ENCODE results near the gene ICAM5.
A peak's percentile ranks its signal among the peaks of the same experiment; 100 is the strongest.

ICAM5 gene

DNA sequence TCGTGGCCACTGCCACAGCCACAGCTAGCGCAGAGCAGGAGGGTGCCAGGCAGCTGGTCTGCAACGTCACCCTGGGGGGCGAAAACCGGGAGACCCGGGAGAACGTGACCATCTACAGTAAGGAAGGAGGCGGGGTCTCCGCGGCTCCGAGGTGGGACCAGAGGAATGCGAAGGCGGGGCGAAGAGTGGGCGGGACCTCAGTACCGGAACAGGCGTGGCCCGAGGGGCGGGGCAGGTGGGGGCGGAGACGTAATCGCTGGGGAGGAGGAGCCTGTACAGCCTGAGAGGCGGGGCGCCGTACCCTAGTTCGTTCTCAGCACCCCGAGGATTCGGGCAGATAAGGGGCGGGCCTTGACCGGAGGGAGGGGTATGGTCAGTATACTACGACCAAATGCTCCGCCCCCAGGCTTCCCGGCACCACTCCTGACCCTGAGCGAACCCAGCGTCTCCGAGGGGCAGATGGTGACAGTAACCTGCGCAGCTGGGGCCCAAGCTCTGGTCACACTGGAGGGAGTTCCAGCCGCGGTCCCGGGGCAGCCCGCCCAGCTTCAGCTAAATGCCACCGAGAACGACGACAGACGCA is 2.5 kb downstream of the ICAM5 start:
- DNase-seq = peak in 4 of 14 donors; percentile 8 to 40 (median 17)

- DNase-seq = no peak
Observed at GRCh38 chr19:10292789-10293636, 3.3 kb downstream of the ICAM5 start.

GRCh38 chr19:10293637-10294367 is 4.0 kb downstream of the ICAM5 start:
- no peak for DNase-seq

- no peak for DNase-seq
Observed at GRCh38 chr19:10294368-10294697, 4.6 kb downstream of the ICAM5 start.

GRCh38 chr19:10295305-10295846 is 5.6 kb downstream of the ICAM5 start:
- no peak for DNase-seq

GRCh38 chr19:10295847-10296591 is 6.3 kb downstream of the ICAM5 start:
- DNase-seq = no peak

- no peak for DNase-seq
Observed at GRCh38 chr19:10299545-10300458, 10.1 kb downstream of the ICAM5 start.

GRCh38 chr19:10305139-10305806 is 15.5 kb downstream of the ICAM5 start:
- peak in 5 of 14 donors; percentile 4 to 36 (median 9) for DNase-seq

- DNase-seq = no peak
Observed at GRCh38 chr19:10306327-10306726, 16.6 kb downstream of the ICAM5 start.

- DNase-seq = no peak
Observed at GRCh38 chr19:10309423-10309822, 19.7 kb downstream of the ICAM5 start, which contains the start of gene ZGLP1. Gene ZGLP1, minus strand, starts transcription at chr19:10309815.

GRCh38 chr19:10315335-10316214 is 25.8 kb downstream of the ICAM5 start, which contains the start of gene FDX2:
Gene FDX2, minus strand, starts transcription at chr19:10316015. Its CDS starts 19 bp downstream, at chr19:10315996.
- DNase-seq = peak; percentile 19 to 92 (median 78)

GRCh38 chr19:10316229-10317044 is 26.7 kb downstream of the ICAM5 start:
- peak in 1 of 14 donors; percentile 48 for DNase-seq

DNA sequence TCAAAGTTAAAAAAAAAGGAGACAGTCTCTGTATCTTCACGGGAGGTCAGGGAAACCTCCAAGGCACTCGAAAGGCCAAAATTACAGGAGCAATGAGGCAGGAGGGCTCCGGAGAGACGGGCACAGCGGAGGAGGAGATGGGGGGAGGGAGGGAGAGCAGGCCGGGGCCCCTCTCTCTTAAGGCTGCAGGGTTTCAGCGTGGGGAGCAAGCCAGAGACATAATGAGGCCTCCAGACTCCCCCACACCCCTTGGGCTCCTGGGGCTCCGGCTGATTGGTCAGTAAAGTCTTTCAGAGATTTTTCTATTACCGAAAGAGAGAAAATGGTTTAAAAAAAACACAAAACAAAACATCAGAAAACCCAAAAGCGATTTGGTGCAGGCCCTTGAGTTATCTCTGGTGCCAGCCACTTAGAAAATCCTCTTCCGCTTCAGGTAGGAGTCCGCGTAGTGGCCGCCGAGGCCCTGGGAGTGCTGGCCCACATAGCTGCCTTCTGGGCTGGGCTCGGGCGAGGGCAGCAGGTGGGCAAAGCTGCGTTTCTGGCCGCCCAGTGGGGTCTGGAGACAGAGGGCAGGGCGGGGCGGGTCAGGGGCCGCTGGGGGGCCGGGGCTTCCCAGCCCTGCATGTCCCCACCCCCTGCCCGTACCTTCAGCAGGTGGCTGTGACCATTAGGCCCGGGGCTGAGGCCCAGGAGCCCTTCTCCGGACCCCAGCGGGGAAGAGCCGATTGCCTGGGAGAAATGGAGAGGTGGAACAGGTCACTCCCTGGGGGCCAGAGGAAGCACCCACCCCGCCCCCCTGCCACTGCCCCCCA is 27.5 kb downstream of the ICAM5 start:
- DNase-seq = no peak

DNA sequence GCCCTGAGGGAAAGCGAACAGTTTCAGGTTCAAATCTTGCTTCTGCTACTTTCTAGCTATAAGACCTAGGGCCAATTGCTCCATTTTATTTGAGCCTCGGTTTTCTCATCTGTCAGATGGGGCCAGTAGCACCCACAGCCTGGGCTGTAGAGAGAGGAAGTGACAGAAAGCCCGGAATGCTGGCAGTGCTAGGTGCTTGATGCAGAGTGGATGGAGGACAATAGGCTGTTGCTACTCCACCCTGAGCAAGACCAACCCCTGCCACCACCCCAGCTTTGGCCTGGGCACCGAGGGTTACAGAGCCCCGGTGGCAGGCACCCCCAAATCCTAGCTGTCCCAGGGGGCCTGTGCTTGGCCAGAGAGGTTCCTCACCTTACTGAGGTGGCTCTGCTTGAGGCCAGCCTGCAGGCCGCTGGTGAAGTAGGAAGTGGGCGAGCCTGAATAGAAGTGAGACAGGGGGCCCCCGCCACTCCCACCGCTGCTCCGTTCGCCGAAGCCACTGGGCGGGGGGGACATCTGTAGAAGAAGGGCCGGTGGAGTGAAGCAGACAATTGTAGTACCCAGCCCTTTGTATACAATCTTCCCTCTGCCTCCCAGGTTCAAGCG is 28.2 kb downstream of the ICAM5 start:
- no peak for DNase-seq

DNA sequence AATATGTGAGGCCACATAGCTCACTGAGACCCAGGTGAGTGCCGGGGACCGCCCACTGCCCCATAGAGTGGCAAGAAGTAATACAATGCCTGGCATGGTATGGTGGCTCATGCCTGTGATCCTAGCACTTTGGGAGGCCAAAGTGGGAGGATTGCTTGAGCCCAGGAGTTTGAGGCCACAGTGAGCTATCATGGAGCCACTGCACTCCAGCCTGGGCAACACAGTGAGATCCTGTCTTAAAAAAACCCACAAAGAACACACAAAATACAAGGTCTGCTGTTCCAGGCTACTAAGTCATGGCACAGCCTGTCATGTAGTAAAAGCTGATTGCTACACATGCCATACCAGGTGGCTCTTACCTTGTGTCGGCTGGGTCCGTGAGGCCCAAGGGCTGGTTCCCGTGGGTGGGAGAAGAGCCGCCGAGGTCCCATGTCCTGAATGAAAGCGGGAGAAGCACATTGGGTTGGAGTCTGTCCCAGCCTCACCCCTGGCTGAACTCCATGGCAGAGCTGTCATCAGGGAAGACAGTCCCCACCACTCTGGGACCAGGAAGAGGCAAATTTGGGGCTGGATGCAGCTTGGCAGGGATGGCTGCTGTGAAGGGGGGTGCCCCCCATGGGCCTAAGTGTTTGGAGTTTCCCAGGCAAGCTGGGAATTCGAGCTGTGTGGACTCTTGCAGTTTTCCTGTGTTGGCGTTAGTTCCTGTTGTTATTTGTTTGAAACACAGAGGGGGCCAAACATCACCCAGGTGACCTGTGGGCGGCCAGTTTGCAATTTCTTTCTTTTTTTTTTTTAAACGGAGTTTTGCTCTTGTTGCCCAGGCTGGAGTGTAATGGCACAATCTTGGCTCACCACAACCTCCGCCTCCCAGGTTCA is 29.3 kb downstream of the ICAM5 start:
- no peak for DNase-seq
